Adrenal gland (tissue), 5 donors: Measurements from ENCODE around the gene C2CD3.

Experiments
- CTCF ChIP-seq, 6 experiments: fragments of 450-650 bp in 4 of 6; fragments of 200-600 bp in 2 of 6; sonication (generic) in 1 of 6; IDR thresholded peaks; 1 replicate in 5 of 6; 2 replicates in 1 of 6; pipeline versions ENCODE4 v1.5.1 to v1.8.0; 2016 to 2021; ENCODE audit warnings: antibody characterized with exemption in 6 of 6, mild to moderate bottlenecking in 2 of 6, moderate library complexity in 1 of 6
- POLR2A ChIP-seq, 2 donors: fragments of 450-650 bp; IDR thresholded peaks; one replicate each; pipeline ENCODE4 v1.6.1; 2017; ENCODE audit warnings: antibody characterized with exemption in 2 of 2, mild to moderate bottlenecking in 2 of 2, moderate library complexity in 1 of 2
- donor health status: DM: no; HTN: no; CAD: no.

GRCh38 chr11:74020539-74020938 is 150.3 kb downstream of the C2CD3 start:
- no peak for TF ChIP-seq CTCF (IDR thresholded peaks at IDR 0.05)
- no peak for TF ChIP-seq POLR2A (IDR thresholded peaks at IDR 0.05)
